Endothelial cell of umbilical vein (primary cell): ENCODE results near the gene CSMD2. TPM values are rescaled to one million over a fixed set of nuclear protein-coding genes. Genes with fewer than 3 reads are reported as not detected.

ENCODE experiments used
- BruUV-seq: library from RNA; stranded (reverse); fragments of 400-500 nt; replicated peaks from 2 replicates; lab custom pipeline; 2021; lab: Mats Ljungman, UMichigan
- CTCF ChIA-PET: fragments of 300-600, 350-600 bp; sonication (Branson Sonifier 250); formaldehyde crosslinking; loops from one replicate; lab custom pipeline; 2021; ENCODE audit warnings: antibody characterized with exemption, inconsistent platforms; lab: Charles Lee
- POLR2A ChIA-PET: fragments of 300-600, 350-600 bp; sonication (Branson Sonifier 250); formaldehyde crosslinking; loops from one replicate; lab custom pipeline; 2021; ENCODE audit warnings: antibody characterized with exemption, inconsistent platforms; lab: Charles Lee
- DNase-seq: peaks from one replicate; pipeline ENCODE4 v3.0.0-alpha.2; 2011; ENCODE audit warnings: low read depth, low spot score
- FAIRE-seq: peaks from 2 replicates; lab custom pipeline; 2011; peaks lifted over from hg19 to GRCh38; lab: Jason Lieb, UNC
- H2AFZ ChIP-seq: 2 replicates; pipeline ENCODE4 v1.6.0; 2012; ENCODE audit warnings: low read depth, low read length, control low read depth, inconsistent platforms
- H3K27ac ChIP-seq: 2 replicates; pipeline ENCODE4 v1.5.1; 2011; ENCODE audit warnings: low read depth, mild to moderate bottlenecking, control low read depth, low read length, moderate library complexity; ENCODE audit not compliant: insufficient read depth
- H3K27me3 ChIP-seq, 2 experiments: 2 replicates each; pipeline versions ENCODE4 v1.6.0 to v1.6.1; 2011; ENCODE audit warnings: low read length in 2 of 2, mixed read lengths in 1 of 2; ENCODE audit not compliant: control insufficient read depth in 2 of 2, insufficient read depth in 2 of 2
- H3K36me3 ChIP-seq, 2 experiments: 2 replicates in 1 of 2; 3 replicates in 1 of 2; pipeline ENCODE4 v1.5.1; 2011; ENCODE audit warnings: low read length in 2 of 2, mild to moderate bottlenecking in 1 of 2, moderate library complexity in 1 of 2; ENCODE audit not compliant: control insufficient read depth in 2 of 2, insufficient read depth in 2 of 2; ENCODE audit errors: extremely low read depth in 1 of 2
- H3K4me1 ChIP-seq: 3 replicates; pipeline ENCODE4 v1.5.1; 2011; ENCODE audit warnings: mild to moderate bottlenecking, low read length; ENCODE audit not compliant: control insufficient read depth, insufficient read depth; ENCODE audit errors: extremely low read depth
- H3K4me2 ChIP-seq: 2 replicates; pipeline ENCODE4 v1.6.1; 2011; ENCODE audit warnings: low read length, control low read depth, mixed read lengths; ENCODE audit not compliant: insufficient read depth
- H3K4me3 ChIP-seq, 3 experiments: fragments of 200-600 bp in 1 of 3; sonication (generic), shearing (Covaris generic) in 1 of 3; replicated peaks in 1 of 3; 2 replicates each; pipeline ENCODE4 v1.5.1; 2011 to 2016; ENCODE audit warnings: control low read depth in 3 of 3, low read length in 3 of 3, mild to moderate bottlenecking in 2 of 3, inconsistent platforms in 1 of 3, low read depth in 1 of 3, moderate library complexity in 1 of 3; ENCODE audit not compliant: insufficient read depth in 1 of 3
- H3K79me2 ChIP-seq: 2 replicates; pipeline ENCODE4 v1.6.0; 2012; ENCODE audit warnings: low read length, inconsistent platforms; ENCODE audit not compliant: control insufficient read depth, insufficient read depth
- H3K9ac ChIP-seq: replicated peaks from 2 replicates; pipeline ENCODE3; 2011; ENCODE audit warnings: low read length, control low read depth; ENCODE audit not compliant: insufficient read depth; ENCODE audit errors: extremely low read depth
- H3K9me1 ChIP-seq: replicated peaks from 3 replicates; pipeline ENCODE4 v1.6.0; 2011; ENCODE audit warnings: mild to moderate bottlenecking, low read length; ENCODE audit not compliant: control insufficient read depth, insufficient read depth; ENCODE audit errors: extremely low read depth
- H3K9me3 ChIP-seq: replicated peaks from 2 replicates; pipeline ENCODE4 v1.5.1; 2012; ENCODE audit warnings: low read length, inconsistent platforms; ENCODE audit not compliant: control insufficient read depth, insufficient read depth
- H4K20me1 ChIP-seq: replicated peaks from 2 replicates; pipeline ENCODE3; 2011; ENCODE audit warnings: mild to moderate bottlenecking, low read length; ENCODE audit not compliant: control insufficient read depth, insufficient read depth; ENCODE audit errors: extremely low read depth
- EZH2 ChIP-seq: IDR thresholded peaks from 2 replicates; pipeline ENCODE4 v1.6.1; 2012; ENCODE audit warnings: borderline replicate concordance, low read depth, mild to moderate bottlenecking, moderate library complexity, low read length, inconsistent platforms; ENCODE audit not compliant: severe bottlenecking
- FOS ChIP-seq: IDR thresholded peaks from 2 replicates; pipeline ENCODE4 v1.6.1; 2011; ENCODE audit warnings: mild to moderate bottlenecking, low read length, moderate library complexity, borderline replicate concordance; ENCODE audit not compliant: insufficient read depth
- GATA2 ChIP-seq: IDR thresholded peaks from 2 replicates; pipeline ENCODE4 v1.7.0; 2011; ENCODE audit warnings: low read depth, mild to moderate bottlenecking, moderate library complexity, mixed read lengths, low read length; ENCODE audit not compliant: insufficient read length, insufficient read depth
- JUN ChIP-seq: IDR thresholded peaks from 2 replicates; pipeline ENCODE4 v1.6.1; 2011; ENCODE audit warnings: borderline replicate concordance, low read depth; ENCODE audit not compliant: insufficient read length, insufficient read depth
- MYC ChIP-seq: IDR thresholded peaks from one replicate; pipeline ENCODE4 v1.6.1; 2011; ENCODE audit warnings: mild to moderate bottlenecking, low read depth, low read length
- POLR2A ChIP-seq: IDR thresholded peaks from 2 replicates; pipeline ENCODE4 v1.6.1; 2012; ENCODE audit warnings: low read depth, mild to moderate bottlenecking, control low read depth, low read length
- POLR2AphosphoS5 ChIP-seq: IDR thresholded peaks from 2 replicates; pipeline ENCODE4 v1.6.1; 2012; ENCODE audit warnings: low read depth, mild to moderate bottlenecking, control low read depth, low read length, moderate library complexity; ENCODE audit not compliant: insufficient read depth
- dilution Hi-C: fragments of 300-500 bp; cut with MboI; formaldehyde crosslinking; loops from one replicate; pipeline ENCODE4 v1.15.0; 2019; ENCODE audit warnings: low sequenced_read_pairs; ENCODE audit not compliant: extremely low pct_ligation_motif_present
- intact Hi-C: fragments of 100-400 bp; cut with micrococcal nuclease; formaldehyde crosslinking; loops from one replicate; pipeline ENCODE4 v1.10.0; 2022
- polyA plus RNA-seq, 4 experiments: library from polyadenylated mRNA; depleted of rRNA in 3 of 4; stranded (reverse) in 3 of 4; unstranded in 1 of 4; fragments of >200 nt; gene quantifications; 2 replicates each; pipeline versions ENCODE4 v1.2.1 to v1.2.3, GENCODE V29; 2011 to 2012; ENCODE audit warnings: missing spikeins in 1 of 4
- total RNA-seq: library from RNA; stranded (reverse); gene quantifications from 2 replicates; pipeline ENCODE4 v1.2.3, GENCODE V29; 2021
- TF ChIP-seq, protein P1 (sequence below): IDR thresholded peaks from 2 replicates; pipeline ENCODE4 v1.6.1; 2011; ENCODE audit not compliant: insufficient read depth, insufficient read length
- TF ChIP-seq, protein P2 (sequence below), 2 donors: IDR thresholded peaks; 1 replicate in 1 of 2; 2 replicates in 1 of 2; pipeline ENCODE4 v1.5.1; 2011; ENCODE audit warnings: low read length in 2 of 2, mild to moderate bottlenecking in 2 of 2, moderate library complexity in 2 of 2, control low read depth in 1 of 2, inconsistent platforms in 1 of 2, low read depth in 1 of 2; ENCODE audit not compliant: insufficient read depth in 1 of 2; ENCODE audit errors: extremely low read depth in 1 of 2

CSMD2 gene
- total and polyA plus RNA-seq, 2 donors (not counting 3 experiments of a cell fraction or from before 2014, with no cell fraction given), result under 0.01 TPM; not detected in 1

DNA sequence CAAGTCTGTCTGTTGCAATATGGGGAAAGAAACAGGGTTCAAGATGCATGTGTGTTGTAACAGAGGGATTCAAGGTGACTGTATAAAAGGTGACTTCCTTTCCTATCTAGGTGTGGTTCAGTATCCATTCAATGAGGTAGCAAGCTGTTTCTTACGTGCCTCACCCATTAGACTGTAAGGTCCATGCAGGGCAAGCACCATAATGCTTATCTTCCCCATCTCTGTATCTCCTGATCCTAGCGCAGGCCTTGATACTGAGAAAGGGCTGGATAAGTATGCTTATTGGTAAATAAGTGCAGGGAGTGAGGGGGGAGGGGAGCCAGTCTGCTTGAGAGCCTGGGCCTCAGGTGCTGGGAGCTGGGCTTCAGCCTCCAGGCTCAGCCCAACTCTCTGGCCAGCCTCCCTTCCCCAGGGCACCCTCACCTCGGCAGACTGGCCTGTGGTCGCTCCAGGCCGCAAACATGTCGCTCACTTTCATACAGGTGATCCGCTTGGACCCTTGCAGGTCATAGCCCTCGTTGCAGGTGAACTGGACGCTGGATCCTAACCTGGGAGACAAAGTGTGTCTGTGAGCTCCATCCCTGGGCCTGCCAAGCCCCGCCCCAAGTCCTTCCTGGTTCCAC, 345.6 kb downstream of the CSMD2 start:
- POLR2A ChIA-PET, result no interaction called here
- CTCF ChIA-PET, result no interaction called here

More for the DNA sequence above, 345.6 kb downstream of the CSMD2 start:
- TF ChIP-seq EZH2, result no peak
- no peak for TF ChIP-seq GATA2
- TF ChIP-seq FOS, result no peak
- TF ChIP-seq, protein P1, sequence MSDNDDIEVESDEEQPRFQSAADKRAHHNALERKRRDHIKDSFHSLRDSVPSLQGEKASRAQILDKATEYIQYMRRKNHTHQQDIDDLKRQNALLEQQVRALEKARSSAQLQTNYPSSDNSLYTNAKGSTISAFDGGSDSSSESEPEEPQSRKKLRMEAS, result no peak
- TF ChIP-seq POLR2AphosphoS5, result no peak
- no peak for TF ChIP-seq JUN
- TF ChIP-seq POLR2A, result no peak
- no peak for TF ChIP-seq MYC
- TF ChIP-seq, protein P2, sequence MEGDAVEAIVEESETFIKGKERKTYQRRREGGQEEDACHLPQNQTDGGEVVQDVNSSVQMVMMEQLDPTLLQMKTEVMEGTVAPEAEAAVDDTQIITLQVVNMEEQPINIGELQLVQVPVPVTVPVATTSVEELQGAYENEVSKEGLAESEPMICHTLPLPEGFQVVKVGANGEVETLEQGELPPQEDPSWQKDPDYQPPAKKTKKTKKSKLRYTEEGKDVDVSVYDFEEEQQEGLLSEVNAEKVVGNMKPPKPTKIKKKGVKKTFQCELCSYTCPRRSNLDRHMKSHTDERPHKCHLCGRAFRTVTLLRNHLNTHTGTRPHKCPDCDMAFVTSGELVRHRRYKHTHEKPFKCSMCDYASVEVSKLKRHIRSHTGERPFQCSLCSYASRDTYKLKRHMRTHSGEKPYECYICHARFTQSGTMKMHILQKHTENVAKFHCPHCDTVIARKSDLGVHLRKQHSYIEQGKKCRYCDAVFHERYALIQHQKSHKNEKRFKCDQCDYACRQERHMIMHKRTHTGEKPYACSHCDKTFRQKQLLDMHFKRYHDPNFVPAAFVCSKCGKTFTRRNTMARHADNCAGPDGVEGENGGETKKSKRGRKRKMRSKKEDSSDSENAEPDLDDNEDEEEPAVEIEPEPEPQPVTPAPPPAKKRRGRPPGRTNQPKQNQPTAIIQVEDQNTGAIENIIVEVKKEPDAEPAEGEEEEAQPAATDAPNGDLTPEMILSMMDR (IDR thresholded peaks at IDR 0.05; ENCODE audit: extremely low read depth in 1 of 2, insufficient read depth in 1 of 2, low read depth in 1 of 2, low read length in 2 of 2), result no peak
- Histone ChIP-seq H3K4me3 (no peak overlapping the region), H3K4me1 (no peaks in the 10 kb centered on the region), H3K27me3 (no peaks in the 10 kb centered on the region), H4K20me1 (no peaks in the 10 kb centered on the region), H3K36me3 (no peaks in the 10 kb centered on the region), H3K9me1 (no peaks in the 10 kb centered on the region), H3K27ac (no peak overlapping the region), H3K79me2 (no peaks in the 10 kb centered on the region), H2AFZ (no peak overlapping the region), H3K4me2 (no peak overlapping the region), H3K9me3 (peaks cover 7% of the 10 kb centered on the region), H3K9ac (no peak overlapping the region)
- DNase-seq, result no peak
- dilution Hi-C loops, result no loop called here
- no TSS peak for BruUV-seq
- intact Hi-C loops, result no loop called here
- FAIRE-seq, result no peak
